ENCODE data around the gene C1orf105.

Gene C1orf105

DNA sequence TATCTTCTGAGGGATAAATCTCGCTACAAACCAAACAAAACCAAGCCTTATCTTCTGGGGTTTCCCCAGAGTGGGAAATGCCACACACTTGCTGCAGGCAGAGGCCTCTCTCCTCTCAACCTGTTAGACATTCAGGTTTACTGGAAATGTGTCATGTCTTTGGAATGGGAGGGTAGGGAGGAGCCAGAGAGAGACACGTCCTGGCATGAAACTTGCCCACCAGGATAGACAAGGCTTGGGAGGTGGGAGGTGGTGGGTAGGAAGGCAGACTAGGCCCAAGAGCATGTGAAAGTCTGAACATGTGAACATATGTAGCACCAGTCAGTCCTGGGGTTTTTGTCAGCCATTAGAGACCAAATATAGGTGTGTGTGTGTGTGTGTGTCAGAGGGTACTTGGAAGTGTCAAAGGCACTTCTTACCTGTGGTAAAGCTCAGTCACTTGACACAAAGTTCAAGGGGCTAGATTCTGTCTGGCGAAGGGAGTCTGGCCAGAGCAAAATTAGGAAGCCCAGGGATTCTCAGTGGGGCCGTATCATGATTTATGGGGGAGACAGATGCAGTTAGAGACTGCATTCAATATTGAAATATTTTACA lies 55.8 kb downstream of the C1orf105 start:
- H3K4ac ChIP-seq (ENCODE audit: low read depth, low read length), result peak overlapping the region; percentile 38
- WGBS (ENCODE audit: extremely low coverage, insufficient coverage, insufficient read length), result no CpG with 5 or more reads among the region's 4 CpGs
- DNase-seq, result peak; percentile 88 to 94

GRCh38 chr1:172477216-172477615 lies 56.7 kb downstream of the C1orf105 start:
- peak overlapping the region; percentile 100 for H2BK5ac ChIP-seq (ENCODE audit: low read depth, low read length, poor library complexity)
- no peak overlapping the region for H4K12ac ChIP-seq (ENCODE audit: low read depth, low read length)
- DNase-seq, result no peak
- peak overlapping the region; percentile 100 for H4K91ac ChIP-seq (ENCODE audit: low read depth, low read length)
- peaks cover 7 to 19% of the 10 kb centered on the region in 2 experiments for H3K4me1 ChIP-seq (ENCODE audit: control insufficient read depth in 1 of 2, insufficient read depth in 2 of 2, low read length in 2 of 2)
- H3K18ac ChIP-seq (ENCODE audit: low read length), result peak overlapping the region; percentile 98
- H3K9me3 ChIP-seq (ENCODE audit: insufficient read depth, low read depth, low read length), result no peaks in the 10 kb centered on the region
- H3K27me3 ChIP-seq (ENCODE audit: insufficient read depth, low read length), result no peaks in the 10 kb centered on the region
- peaks cover 26% of the 10 kb centered on the region for H3K79me1 ChIP-seq (ENCODE audit: low read length)
- no peak overlapping the region for H3K4me2 ChIP-seq (ENCODE audit: low read length)
- peak overlapping the region; percentile 100 for H2AK5ac ChIP-seq (ENCODE audit: low read length)
- peak overlapping the region; percentile 96 for H3K14ac ChIP-seq (ENCODE audit: low read length)
- H3K36me3 ChIP-seq (ENCODE audit: control insufficient read depth in 1 of 2, insufficient read depth in 2 of 2, low read length in 2 of 2), result no peaks in the 10 kb centered on the region
- H2BK12ac ChIP-seq (ENCODE audit: low read length), result peak overlapping the region; percentile 97
- H3K9ac ChIP-seq (ENCODE audit: low read length), result no peak overlapping the region
- peak overlapping the region; percentile 99 for H3K4ac ChIP-seq (ENCODE audit: low read depth, low read length)
- H3K27ac ChIP-seq (ENCODE audit: low read depth, low read length), result peak overlapping the region; percentile 98
- H2BK120ac ChIP-seq (ENCODE audit: insufficient read depth, low read length, poor library complexity), result peak overlapping the region; percentile 99
- no peak overlapping the region for H3K4me3 ChIP-seq (ENCODE audit: low read depth, low read length)
- H3K23ac ChIP-seq (ENCODE audit: low read length), result no peak overlapping the region
- WGBS (ENCODE audit: extremely low coverage, insufficient coverage, insufficient read length), result no CpG with 5 or more reads among the region's 2 CpGs
- H3K79me2 ChIP-seq (ENCODE audit: control insufficient read depth, insufficient read depth, low read length, poor library complexity), result peaks cover 3% of the 10 kb centered on the region
- no peak overlapping the region for H2AFZ ChIP-seq (ENCODE audit: insufficient read depth, low read length, poor library complexity)
- peak overlapping the region; percentile 87 for H4K8ac ChIP-seq (ENCODE audit: low read depth, low read length)

More for the DNA sequence above, 55.8 kb downstream of the C1orf105 start:
- no peak overlapping the region for H3K23ac ChIP-seq (ENCODE audit: low read length)
- H3K9ac ChIP-seq (ENCODE audit: low read length), result no peak overlapping the region
- H3K36me3 ChIP-seq (ENCODE audit: control insufficient read depth in 1 of 2, insufficient read depth in 2 of 2, low read length in 2 of 2), result no peaks in the 10 kb centered on the region
- H2AFZ ChIP-seq (ENCODE audit: insufficient read depth, low read length, poor library complexity), result no peak overlapping the region
- H3K4me3 ChIP-seq (ENCODE audit: low read depth, low read length), result no peak overlapping the region
- peak overlapping the region; percentile 75 for H3K18ac ChIP-seq (ENCODE audit: low read length)
- H3K4me1 ChIP-seq (ENCODE audit: control insufficient read depth in 1 of 2, insufficient read depth in 2 of 2, low read length in 2 of 2), result peaks cover 7 to 19% of the 10 kb centered on the region in 2 experiments
- H3K27ac ChIP-seq (ENCODE audit: low read depth, low read length), result peak overlapping the region; percentile 98
- no peaks in the 10 kb centered on the region for H3K9me3 ChIP-seq (ENCODE audit: insufficient read depth, low read depth, low read length)
- peaks cover 25% of the 10 kb centered on the region for H3K79me1 ChIP-seq (ENCODE audit: low read length)
- no peak overlapping the region for H4K12ac ChIP-seq (ENCODE audit: low read depth, low read length)
- H2BK120ac ChIP-seq (ENCODE audit: insufficient read depth, low read length, poor library complexity), result peak overlapping the region; percentile 83
- H3K79me2 ChIP-seq (ENCODE audit: control insufficient read depth, insufficient read depth, low read length, poor library complexity), result peaks cover 3% of the 10 kb centered on the region
- peak overlapping the region; percentile 59 for H4K8ac ChIP-seq (ENCODE audit: low read depth, low read length)
- H3K14ac ChIP-seq (ENCODE audit: low read length), result peak overlapping the region; percentile 41
- peak overlapping the region; percentile 80 for H2BK5ac ChIP-seq (ENCODE audit: low read depth, low read length, poor library complexity)
- no peaks in the 10 kb centered on the region for H3K27me3 ChIP-seq (ENCODE audit: insufficient read depth, low read length)
- peak overlapping the region; percentile 89 for H4K91ac ChIP-seq (ENCODE audit: low read depth, low read length)
- H2AK5ac ChIP-seq (ENCODE audit: low read length), result no peak overlapping the region
- peak overlapping the region; percentile 8 for H3K4me2 ChIP-seq (ENCODE audit: low read length)
- peak overlapping the region; percentile 86 for H2BK12ac ChIP-seq (ENCODE audit: low read length)

GRCh38 chr1:172477741-172478140 lies 57.3 kb downstream of the C1orf105 start:
- peaks cover 28% of the 10 kb centered on the region for H3K79me1 ChIP-seq (ENCODE audit: low read length)
- no peak overlapping the region for H3K4me2 ChIP-seq (ENCODE audit: low read length)
- H4K12ac ChIP-seq (ENCODE audit: low read depth, low read length), result no peak overlapping the region
- H2BK12ac ChIP-seq (ENCODE audit: low read length), result no peak overlapping the region
- no peaks in the 10 kb centered on the region for H3K27me3 ChIP-seq (ENCODE audit: insufficient read depth, low read length)
- WGBS (ENCODE audit: extremely low coverage, insufficient coverage, insufficient read length), result no CpG with 5 or more reads among the region's 1 CpG
- peak overlapping the region; percentile 98 for H3K27ac ChIP-seq (ENCODE audit: low read depth, low read length)
- H2BK5ac ChIP-seq (ENCODE audit: low read depth, low read length, poor library complexity), result no peak overlapping the region
- no peak overlapping the region for H3K14ac ChIP-seq (ENCODE audit: low read length)
- no peak overlapping the region for H3K4ac ChIP-seq (ENCODE audit: low read depth, low read length)
- H3K79me2 ChIP-seq (ENCODE audit: control insufficient read depth, insufficient read depth, low read length, poor library complexity), result peaks cover 3% of the 10 kb centered on the region
- no peak overlapping the region for H3K23ac ChIP-seq (ENCODE audit: low read length)
- H3K9me3 ChIP-seq (ENCODE audit: insufficient read depth, low read depth, low read length), result no peaks in the 10 kb centered on the region
- H4K8ac ChIP-seq (ENCODE audit: low read depth, low read length), result no peak overlapping the region
- no peak overlapping the region for H3K18ac ChIP-seq (ENCODE audit: low read length)
- peaks cover 9 to 22% of the 10 kb centered on the region in 2 experiments for H3K4me1 ChIP-seq (ENCODE audit: control insufficient read depth in 1 of 2, insufficient read depth in 2 of 2, low read length in 2 of 2)
- H3K9ac ChIP-seq (ENCODE audit: low read length), result no peak overlapping the region
- H2AK5ac ChIP-seq (ENCODE audit: low read length), result no peak overlapping the region
- peak; percentile 31 to 43 for DNase-seq
- no peak overlapping the region for H2AFZ ChIP-seq (ENCODE audit: insufficient read depth, low read length, poor library complexity)
- no peaks in the 10 kb centered on the region for H3K36me3 ChIP-seq (ENCODE audit: control insufficient read depth in 1 of 2, insufficient read depth in 2 of 2, low read length in 2 of 2)
- no peak overlapping the region for H4K91ac ChIP-seq (ENCODE audit: low read depth, low read length)
- H3K4me3 ChIP-seq (ENCODE audit: low read depth, low read length), result no peak overlapping the region
- no peak overlapping the region for H2BK120ac ChIP-seq (ENCODE audit: insufficient read depth, low read length, poor library complexity)

DNA sequence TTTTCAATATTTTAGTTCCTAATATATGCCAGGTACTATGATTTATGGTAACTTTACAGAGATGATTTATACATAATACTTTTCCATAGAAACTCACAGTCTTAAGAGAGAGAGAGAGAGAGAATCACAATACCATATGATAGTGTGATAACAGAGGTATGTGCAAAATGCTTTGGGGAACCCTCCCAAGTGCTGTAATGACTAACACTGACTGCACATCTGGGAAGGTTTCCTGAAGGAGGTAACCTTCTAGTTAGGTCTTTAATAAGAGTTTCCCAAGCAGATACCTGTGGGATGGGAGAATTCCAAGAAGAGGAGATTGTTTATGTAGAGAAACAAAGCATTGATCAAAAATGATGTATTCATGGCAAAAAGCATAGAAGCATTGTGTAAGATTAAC lies 58.0 kb downstream of the C1orf105 start:
- DNase-seq, result peak; percentile 28 to 58
- Histone ChIP-seq H3K27me3 (ENCODE audit: insufficient read depth, low read length) (no peaks in the 10 kb centered on the region), H2AFZ (ENCODE audit: insufficient read depth, low read length, poor library complexity) (no peak overlapping the region), H2BK5ac (ENCODE audit: low read depth, low read length, poor library complexity) (no peak overlapping the region), H3K36me3 (ENCODE audit: control insufficient read depth in 1 of 2, insufficient read depth in 2 of 2, low read length in 2 of 2) (no peaks in the 10 kb centered on the region), H3K27ac (ENCODE audit: low read depth, low read length) (peak overlapping the region; percentile 98), H2AK5ac (ENCODE audit: low read length) (no peak overlapping the region), H3K4me3 (ENCODE audit: low read depth, low read length) (no peak overlapping the region), H2BK120ac (ENCODE audit: insufficient read depth, low read length, poor library complexity) (no peak overlapping the region), H3K4ac (ENCODE audit: low read depth, low read length) (no peak overlapping the region), H3K14ac (ENCODE audit: low read length) (no peak overlapping the region), H3K23ac (ENCODE audit: low read length) (no peak overlapping the region), H3K4me2 (ENCODE audit: low read length) (no peak overlapping the region), H3K9ac (ENCODE audit: low read length) (no peak overlapping the region), H4K8ac (ENCODE audit: low read depth, low read length) (no peak overlapping the region), H3K9me3 (ENCODE audit: insufficient read depth, low read depth, low read length) (no peaks in the 10 kb centered on the region), H4K12ac (ENCODE audit: low read depth, low read length) (no peak overlapping the region), H3K79me1 (ENCODE audit: low read length) (peaks cover 28% of the 10 kb centered on the region), H3K79me2 (ENCODE audit: control insufficient read depth, insufficient read depth, low read length, poor library complexity) (peaks cover 3% of the 10 kb centered on the region), H3K18ac (ENCODE audit: low read length) (no peak overlapping the region), H3K4me1 (ENCODE audit: control insufficient read depth in 1 of 2, insufficient read depth in 2 of 2, low read length in 2 of 2) (peaks cover 9 to 22% of the 10 kb centered on the region in 2 experiments), H4K91ac (ENCODE audit: low read depth, low read length) (no peak overlapping the region), H2BK12ac (ENCODE audit: low read length) (no peak overlapping the region)

Data from trophoblast cell (in vitro differentiated cells and primary cell).